GM12878 (cell line): ENCODE measurements around the gene TIRAP. TPM values are rescaled to one million over a fixed set of nuclear protein-coding genes. Genes with fewer than 3 reads are reported as not detected.
A peak's percentile ranks its signal among the peaks of the same experiment; 100 is the strongest.

Source experiments
- ATAC-seq: fragments of 200-7000 bp; cut with Tn5 transposase; 3 replicates; pipeline ENCODE4 v1.9.1; 2020; ENCODE audit warnings: mild to moderate bottlenecking, moderate library complexity
- BruUV-seq: library from RNA; stranded (reverse); fragments of 400-500 nt; replicated peaks from 2 replicates; lab custom pipeline; 2021; lab: Mats Ljungman, UMichigan
- CTCF ChIA-PET: fragments of 300-600 bp; sonication (Branson Sonifier 250); formaldehyde crosslinking; extraction: SDS; loops from one replicate; lab custom pipeline; 2021; ENCODE audit warnings: inconsistent platforms; lab: Yijun Ruan, JAX
- POLR2A ChIA-PET: fragments of 350-600 bp; formaldehyde crosslinking; extraction: SDS; loops from one replicate; lab custom pipeline; 2021; ENCODE audit warnings: inconsistent platforms; lab: Charles Lee
- RAD21 ChIA-PET: fragments of 300-600 bp; sonication (Branson Sonifier 250); formaldehyde crosslinking; loops from one replicate; lab custom pipeline; 2023; ENCODE audit warnings: antibody characterized with exemption; ENCODE audit not compliant: unreplicated experiment; lab: Charles Lee
- SMC1A ChIA-PET: fragments of 300-600 bp; sonication (Branson Sonifier 250); formaldehyde crosslinking; loops from one replicate; lab custom pipeline; 2023; ENCODE audit not compliant: unreplicated experiment, uncharacterized antibody; lab: Charles Lee
- DNase-seq: peaks from one replicate; pipeline ENCODE4 v3.0.0-alpha.2; 2011; ENCODE audit warnings: low read depth, low spot score
- FAIRE-seq: peaks from 3 replicates; lab custom pipeline; 2011; peaks lifted over from hg19 to GRCh38; lab: Jason Lieb, UNC
- H2AFZ ChIP-seq: 2 replicates; pipeline ENCODE4 v1.6.0; 2011; ENCODE audit warnings: low read depth, low read length, control low read depth; ENCODE audit not compliant: control insufficient read depth
- H3K27ac ChIP-seq: 2 replicates; pipeline ENCODE4 v1.5.1; 2011; ENCODE audit warnings: control low read depth; ENCODE audit not compliant: control insufficient read depth, insufficient read depth
- H3K27me3 ChIP-seq, 2 experiments: replicated peaks in 1 of 2; 2 replicates each; pipeline versions ENCODE4 v1.6.0 to v1.6.1; 2011; ENCODE audit warnings: low read length in 1 of 2; ENCODE audit not compliant: control insufficient read depth in 2 of 2, insufficient read depth in 2 of 2
- H3K36me3 ChIP-seq, 2 experiments: 2 replicates each; pipeline ENCODE4 v1.5.1; 2011; ENCODE audit warnings: low read length in 1 of 2; ENCODE audit not compliant: control insufficient read depth in 2 of 2, insufficient read depth in 2 of 2
- H3K4me1 ChIP-seq: 2 replicates; pipeline ENCODE4 v1.6.1; 2011; ENCODE audit warnings: mild to moderate bottlenecking, low read length, moderate library complexity, mixed read lengths; ENCODE audit not compliant: control insufficient read depth, insufficient read depth
- H3K4me2 ChIP-seq: 2 replicates; pipeline ENCODE4 v1.6.0; 2011; ENCODE audit warnings: control low read depth; ENCODE audit not compliant: control insufficient read depth, insufficient read depth
- H3K4me3 ChIP-seq: fragments of 200-600 bp; sonication (generic); 2 replicates; pipeline ENCODE4 v1.5.1; 2016
- H3K79me2 ChIP-seq: 2 replicates; pipeline ENCODE4 v1.6.0; 2011; ENCODE audit warnings: low read length; ENCODE audit not compliant: control insufficient read depth, insufficient read depth
- H3K9ac ChIP-seq: 2 replicates; pipeline ENCODE4 v1.8.0; 2011; ENCODE audit warnings: low read length, control low read depth, mixed read lengths; ENCODE audit not compliant: control insufficient read depth, insufficient read depth
- H3K9me3 ChIP-seq: replicated peaks from 3 replicates; pipeline ENCODE4 v1.5.1; 2011; ENCODE audit warnings: mild to moderate bottlenecking, low read length; ENCODE audit not compliant: control insufficient read depth, insufficient read depth
- H4K20me1 ChIP-seq: 2 replicates; pipeline ENCODE4 v1.6.0; 2011; ENCODE audit not compliant: control insufficient read depth, insufficient read depth
- ATF7 ChIP-seq: fragments of 450-650 bp; IDR thresholded peaks from 2 replicates; pipeline ENCODE4 v1.6.1; 2016; ENCODE audit warnings: low read depth, mild to moderate bottlenecking
- FOS ChIP-seq: IDR thresholded peaks from 3 replicates; pipeline ENCODE4 v1.6.1; 2011; ENCODE audit warnings: borderline replicate concordance; ENCODE audit not compliant: insufficient read length; ENCODE audit errors: extremely low read depth
- FOXK2 ChIP-seq: fragments of 450-650 bp; IDR thresholded peaks from 2 replicates; pipeline ENCODE4 v1.6.1; 2017; ENCODE audit warnings: mild to moderate bottlenecking, moderate library complexity
- JUNB ChIP-seq: IDR thresholded peaks from 2 replicates; pipeline ENCODE4 v1.6.1; 2016; ENCODE audit warnings: antibody characterized with exemption, mild to moderate bottlenecking
- NBN ChIP-seq: fragments of 450-650 bp; IDR thresholded peaks from 2 replicates; pipeline ENCODE4 v1.6.1; 2016
- POLR2A ChIP-seq: IDR thresholded peaks from 2 replicates; pipeline ENCODE4 v1.6.1; 2011; ENCODE audit warnings: low read depth, mild to moderate bottlenecking, low read length
- POLR2AphosphoS5 ChIP-seq: IDR thresholded peaks from 2 replicates; pipeline ENCODE4 v1.6.1; 2011; ENCODE audit warnings: mild to moderate bottlenecking, low read length, inconsistent platforms
- RAD21 ChIP-seq: IDR thresholded peaks from 2 replicates; pipeline ENCODE4 v1.6.1; 2011; ENCODE audit warnings: mild to moderate bottlenecking, low read depth, low read length, moderate library complexity; ENCODE audit not compliant: insufficient read depth
- RB1 ChIP-seq: fragments of 450-650 bp; formaldehyde crosslinking; IDR thresholded peaks from 2 replicates; pipeline ENCODE4 v1.6.1; 2017; ENCODE audit warnings: mild to moderate bottlenecking, borderline replicate concordance
- SRF ChIP-seq, 2 experiments: IDR thresholded peaks; 2 replicates each; pipeline ENCODE4 v1.6.1; 2011; ENCODE audit warnings: low read depth in 2 of 2, low read length in 2 of 2, mild to moderate bottlenecking in 1 of 2, moderate library complexity in 1 of 2
- STAT1 ChIP-seq: fragments of 450-650 bp; conservative IDR thresholded peaks from 2 replicates; pipeline ENCODE4 v1.6.1; 2014; ENCODE audit warnings: antibody characterized with exemption, mild to moderate bottlenecking
- SUPT20H ChIP-seq: IDR thresholded peaks from 2 replicates; pipeline ENCODE4 v1.6.1; 2011; ENCODE audit warnings: low read depth, mild to moderate bottlenecking, low read length, moderate library complexity, borderline replicate concordance; ENCODE audit not compliant: control insufficient read depth
- ZNF24 ChIP-seq: fragments of 450-650 bp; IDR thresholded peaks from 2 replicates; pipeline ENCODE4 v1.6.1; 2017; ENCODE audit warnings: antibody characterized with exemption, mild to moderate bottlenecking
- ZNF622 ChIP-seq: fragments of 450-650 bp; IDR thresholded peaks from 2 replicates; pipeline ENCODE4 v1.6.1; 2017; ENCODE audit warnings: mild to moderate bottlenecking, inconsistent platforms
- WGBS: methylation state at CpG from one replicate; pipeline ENCODE4 v1.1.6; 2016; ENCODE audit warnings: low lambda C conversion rate; ENCODE audit not compliant: insufficient replicate concordance, insufficient coverage; ENCODE audit errors: missing lambda C conversion rate; 5-methylcytosine and 5-hydroxymethylcytosine counted together
- in situ Hi-C: fragments of 300-500 bp; cut with MboI; formaldehyde crosslinking; loops from 9 replicates; pipeline ENCODE4 v1.14.3; 2018; ENCODE audit warnings: mixed read lengths
- intact Hi-C: fragments of 100-400 bp; cut with micrococcal nuclease; formaldehyde crosslinking; loops from one replicate; pipeline ENCODE4 v1.14.2; 2022; ENCODE audit not compliant: unreplicated experiment
- polyA plus RNA-seq, 11 experiments: library from polyadenylated mRNA; depleted of rRNA in 4 of 11; unstranded in 6 of 11; stranded (reverse) in 5 of 11; fragments of >200 nt; fragmentation: Nextera tagmentation in 4 of 11; fragmentation: Illumina TruSeq in 1 of 11; extraction: Ambion mirVana in 4 of 11; extraction: Trizol in 1 of 11; gene quantifications; 1 replicate in 1 of 11; 2 replicates in 10 of 11; pipeline versions ENCODE4 v1.2.1 to v1.2.3, GENCODE V29; 2011 to 2016; ENCODE audit warnings: inconsistent platforms in 2 of 11, missing spikeins in 2 of 11, low read depth in 1 of 11
- total RNA-seq, 4 experiments: library from RNA; depleted of rRNA in 3 of 4; stranded (reverse); fragments of >200 nt in 3 of 4; fragmentation: Illumina TruSeq in 1 of 4; extraction: Trizol in 1 of 4; gene quantifications; 2 replicates each; pipeline versions ENCODE4 v1.2.1 to v1.2.3, GENCODE V29; 2013 to 2021
- TF ChIP-seq, protein P1 (sequence below): fragments of 450-650 bp; IDR thresholded peaks from 2 replicates; pipeline ENCODE4 v1.6.1; 2017; ENCODE audit warnings: borderline replicate concordance
- TF ChIP-seq, protein P2 (sequence below): fragments of 450-650 bp; IDR thresholded peaks from 2 replicates; pipeline ENCODE4 v1.6.1; 2014; ENCODE audit warnings: mild to moderate bottlenecking
- TF ChIP-seq, protein P3 (sequence below), 3 experiments: IDR thresholded peaks in 2 of 3; conservative IDR thresholded peaks in 1 of 3; 2 replicates each; pipeline ENCODE4 v1.5.1; 2011; ENCODE audit warnings: low read depth in 3 of 3, low read length in 3 of 3, mild to moderate bottlenecking in 3 of 3, control low read depth in 2 of 3, moderate library complexity in 2 of 3, inconsistent platforms in 1 of 3, mixed read lengths in 1 of 3; ENCODE audit not compliant: control insufficient read depth in 2 of 3, insufficient read depth in 1 of 3; ENCODE audit errors: extremely low read depth in 1 of 3
- TF ChIP-seq, protein P4 (sequence below): IDR thresholded peaks from 2 replicates; pipeline ENCODE4 v1.6.1; 2011; ENCODE audit warnings: borderline replicate concordance, low read depth, mild to moderate bottlenecking, moderate library complexity, mixed read lengths, low read length; ENCODE audit not compliant: insufficient read depth; ENCODE audit errors: extremely low read length

The TIRAP gene
- total and polyA plus RNA-seq, 10 of the 15 experiments (the other 5 are each of a cell fraction or from before 2014, with no cell fraction given) = 0.76 to 9.9 (median 4.7) TPM

DNA sequence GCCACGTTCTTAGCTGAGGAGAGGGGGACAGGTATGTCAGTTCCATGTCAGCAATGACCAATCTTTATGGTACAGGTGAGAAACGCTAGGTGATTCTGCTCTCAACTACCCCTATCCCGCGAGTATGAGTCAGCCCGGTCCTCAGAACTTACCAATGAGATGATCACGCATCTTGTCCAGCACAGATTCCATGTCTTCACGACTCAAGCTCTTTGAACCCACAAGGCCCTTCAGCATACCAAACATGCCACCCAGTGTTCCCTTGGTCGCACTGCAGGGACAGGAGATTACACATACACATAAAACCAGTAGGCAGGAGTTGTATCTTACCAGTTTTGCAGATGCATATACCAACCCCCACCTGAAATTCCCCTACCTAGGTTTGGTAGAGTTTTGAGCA lies 17.1 kb upstream of the TIRAP start:
- peaks cover 29 to 60% of the 10 kb centered on the region in 2 experiments for H3K36me3 ChIP-seq
- no peaks in the 10 kb centered on the region for H3K27me3 ChIP-seq
- peaks cover 3% of the 10 kb centered on the region; the same call in 1 of the 2 replicates for H3K4me1 ChIP-seq
- ATAC-seq = no peak
- no peak for DNase-seq
- in situ Hi-C loops (no loop called here), intact Hi-C loops (loop anchor here (5.0 kb wide), 1 partner anchor 54 kb away; the partner anchor contains the start of genes FAM118B and RPUSD4)
- 97% methylated on average over 8 of the region's 8 CpGs for WGBS
- H3K4me3 ChIP-seq = no peak overlapping the region
- no peak overlapping the region for H3K4me2 ChIP-seq
- POLR2A ChIA-PET = no interaction called here
- no peak overlapping the region for H3K27ac ChIP-seq
- no peak for FAIRE-seq
- no peaks in the 10 kb centered on the region for H3K9me3 ChIP-seq
- SMC1A ChIA-PET = no interaction called here
- RAD21 ChIA-PET = no interaction called here
- peaks cover 37% of the 10 kb centered on the region for H3K79me2 ChIP-seq
- no peaks in the 10 kb centered on the region; the same call in 1 of the 2 replicates for H4K20me1 ChIP-seq
- CTCF ChIA-PET = no interaction called here
- no TSS peak for BruUV-seq
- H3K9ac ChIP-seq = no peak overlapping the region
- no peak overlapping the region for H2AFZ ChIP-seq
- no peak for TF ChIP-seq SRF (IDR thresholded peaks at IDR 0.05; ENCODE audit: low read depth in 2 of 2, low read length in 2 of 2)
- TF ChIP-seq ZNF622 = no peak
- TF ChIP-seq, protein P1, sequence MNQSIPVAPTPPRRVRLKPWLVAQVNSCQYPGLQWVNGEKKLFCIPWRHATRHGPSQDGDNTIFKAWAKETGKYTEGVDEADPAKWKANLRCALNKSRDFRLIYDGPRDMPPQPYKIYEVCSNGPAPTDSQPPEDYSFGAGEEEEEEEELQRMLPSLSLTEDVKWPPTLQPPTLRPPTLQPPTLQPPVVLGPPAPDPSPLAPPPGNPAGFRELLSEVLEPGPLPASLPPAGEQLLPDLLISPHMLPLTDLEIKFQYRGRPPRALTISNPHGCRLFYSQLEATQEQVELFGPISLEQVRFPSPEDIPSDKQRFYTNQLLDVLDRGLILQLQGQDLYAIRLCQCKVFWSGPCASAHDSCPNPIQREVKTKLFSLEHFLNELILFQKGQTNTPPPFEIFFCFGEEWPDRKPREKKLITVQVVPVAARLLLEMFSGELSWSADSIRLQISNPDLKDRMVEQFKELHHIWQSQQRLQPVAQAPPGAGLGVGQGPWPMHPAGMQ = no peak
- no peak for TF ChIP-seq FOS
- no peak for TF ChIP-seq NBN
- no peak; the same call in 1 of the 2 replicates for TF ChIP-seq POLR2A
- no peak for TF ChIP-seq ZNF24
- 0 out of 2 replicates have a peak, but pooled peaks have one; percentile 34 for TF ChIP-seq POLR2AphosphoS5
- TF ChIP-seq, protein P2, sequence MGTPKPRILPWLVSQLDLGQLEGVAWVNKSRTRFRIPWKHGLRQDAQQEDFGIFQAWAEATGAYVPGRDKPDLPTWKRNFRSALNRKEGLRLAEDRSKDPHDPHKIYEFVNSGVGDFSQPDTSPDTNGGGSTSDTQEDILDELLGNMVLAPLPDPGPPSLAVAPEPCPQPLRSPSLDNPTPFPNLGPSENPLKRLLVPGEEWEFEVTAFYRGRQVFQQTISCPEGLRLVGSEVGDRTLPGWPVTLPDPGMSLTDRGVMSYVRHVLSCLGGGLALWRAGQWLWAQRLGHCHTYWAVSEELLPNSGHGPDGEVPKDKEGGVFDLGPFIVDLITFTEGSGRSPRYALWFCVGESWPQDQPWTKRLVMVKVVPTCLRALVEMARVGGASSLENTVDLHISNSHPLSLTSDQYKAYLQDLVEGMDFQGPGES = no peak
- 0 out of 2 replicates have a peak, but pooled peaks have one; percentile 5 for TF ChIP-seq RAD21
- no peak for TF ChIP-seq FOXK2
- TF ChIP-seq, protein P3, sequence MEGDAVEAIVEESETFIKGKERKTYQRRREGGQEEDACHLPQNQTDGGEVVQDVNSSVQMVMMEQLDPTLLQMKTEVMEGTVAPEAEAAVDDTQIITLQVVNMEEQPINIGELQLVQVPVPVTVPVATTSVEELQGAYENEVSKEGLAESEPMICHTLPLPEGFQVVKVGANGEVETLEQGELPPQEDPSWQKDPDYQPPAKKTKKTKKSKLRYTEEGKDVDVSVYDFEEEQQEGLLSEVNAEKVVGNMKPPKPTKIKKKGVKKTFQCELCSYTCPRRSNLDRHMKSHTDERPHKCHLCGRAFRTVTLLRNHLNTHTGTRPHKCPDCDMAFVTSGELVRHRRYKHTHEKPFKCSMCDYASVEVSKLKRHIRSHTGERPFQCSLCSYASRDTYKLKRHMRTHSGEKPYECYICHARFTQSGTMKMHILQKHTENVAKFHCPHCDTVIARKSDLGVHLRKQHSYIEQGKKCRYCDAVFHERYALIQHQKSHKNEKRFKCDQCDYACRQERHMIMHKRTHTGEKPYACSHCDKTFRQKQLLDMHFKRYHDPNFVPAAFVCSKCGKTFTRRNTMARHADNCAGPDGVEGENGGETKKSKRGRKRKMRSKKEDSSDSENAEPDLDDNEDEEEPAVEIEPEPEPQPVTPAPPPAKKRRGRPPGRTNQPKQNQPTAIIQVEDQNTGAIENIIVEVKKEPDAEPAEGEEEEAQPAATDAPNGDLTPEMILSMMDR (IDR thresholded peaks at IDR 0.05 in 2 of 3, conservative IDR thresholded peaks at IDR 0.05 in 1 of 3; ENCODE audit: control insufficient read depth in 2 of 3, extremely low read depth in 1 of 3, insufficient read depth in 1 of 3, low read depth in 3 of 3, low read length in 3 of 3) = 0 out of 6 replicates have a peak, but pooled peaks of 1 of the 3 experiments have one; percentile 1
- TF ChIP-seq, protein P4, sequence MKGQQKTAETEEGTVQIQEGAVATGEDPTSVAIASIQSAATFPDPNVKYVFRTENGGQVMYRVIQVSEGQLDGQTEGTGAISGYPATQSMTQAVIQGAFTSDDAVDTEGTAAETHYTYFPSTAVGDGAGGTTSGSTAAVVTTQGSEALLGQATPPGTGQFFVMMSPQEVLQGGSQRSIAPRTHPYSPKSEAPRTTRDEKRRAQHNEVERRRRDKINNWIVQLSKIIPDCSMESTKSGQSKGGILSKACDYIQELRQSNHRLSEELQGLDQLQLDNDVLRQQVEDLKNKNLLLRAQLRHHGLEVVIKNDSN = no peak
- TF ChIP-seq RB1 = no peak
- TF ChIP-seq STAT1 = no peak
- TF ChIP-seq ATF7 = no peak
- no peak for TF ChIP-seq SUPT20H
- TF ChIP-seq JUNB = no peak
